ENCODE data around the gene ALOXE3. TPM values are rescaled to one million over a fixed set of nuclear protein-coding genes. Genes with fewer than 3 reads are reported as not detected.
A peak's percentile ranks its signal among the peaks of the same experiment; 100 is the strongest.
"Not testable (repeated sequence)": the region's sequence is repeated elsewhere in the genome, so short reads cannot be mapped to it uniquely, and the experiment has no call there.

The ALOXE3 gene
- total RNA-seq, 1 donor from 2014 or later: not detected

GRCh38 chr17:8122422-8122923 lies 4.2 kb upstream of the ALOXE3 start:
- DNase-seq (ENCODE audit: low read depth in 2 of 2): peak in 1 of 2 donors; percentile 44

GRCh38 chr17:8121681-8122421 lies 3.5 kb upstream of the ALOXE3 start:
- peak; percentile 72 to 76 for DNase-seq (ENCODE audit: low read depth in 2 of 2)

DNA sequence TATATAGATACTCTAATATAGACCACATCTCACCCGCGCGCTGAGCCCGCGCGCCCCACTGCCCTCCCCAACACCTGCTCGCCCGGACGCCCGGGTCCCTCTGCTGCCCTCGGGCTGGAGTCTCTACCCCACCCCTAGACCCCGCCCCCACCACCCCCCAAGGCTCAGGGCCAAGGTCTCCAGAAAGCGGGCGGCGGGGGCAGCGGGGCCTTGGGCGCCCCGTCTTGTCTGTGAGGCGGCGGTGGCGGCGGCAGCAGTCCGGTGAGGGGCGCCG lies 3.0 kb upstream of the ALOXE3 start:
- DNase-seq (ENCODE audit: low read depth in 2 of 2): no peak

GRCh38 chr17:8120520-8121406 lies 2.4 kb upstream of the ALOXE3 start:
- peak; percentile 70 to 76 for DNase-seq (ENCODE audit: low read depth in 2 of 2)

DNA sequence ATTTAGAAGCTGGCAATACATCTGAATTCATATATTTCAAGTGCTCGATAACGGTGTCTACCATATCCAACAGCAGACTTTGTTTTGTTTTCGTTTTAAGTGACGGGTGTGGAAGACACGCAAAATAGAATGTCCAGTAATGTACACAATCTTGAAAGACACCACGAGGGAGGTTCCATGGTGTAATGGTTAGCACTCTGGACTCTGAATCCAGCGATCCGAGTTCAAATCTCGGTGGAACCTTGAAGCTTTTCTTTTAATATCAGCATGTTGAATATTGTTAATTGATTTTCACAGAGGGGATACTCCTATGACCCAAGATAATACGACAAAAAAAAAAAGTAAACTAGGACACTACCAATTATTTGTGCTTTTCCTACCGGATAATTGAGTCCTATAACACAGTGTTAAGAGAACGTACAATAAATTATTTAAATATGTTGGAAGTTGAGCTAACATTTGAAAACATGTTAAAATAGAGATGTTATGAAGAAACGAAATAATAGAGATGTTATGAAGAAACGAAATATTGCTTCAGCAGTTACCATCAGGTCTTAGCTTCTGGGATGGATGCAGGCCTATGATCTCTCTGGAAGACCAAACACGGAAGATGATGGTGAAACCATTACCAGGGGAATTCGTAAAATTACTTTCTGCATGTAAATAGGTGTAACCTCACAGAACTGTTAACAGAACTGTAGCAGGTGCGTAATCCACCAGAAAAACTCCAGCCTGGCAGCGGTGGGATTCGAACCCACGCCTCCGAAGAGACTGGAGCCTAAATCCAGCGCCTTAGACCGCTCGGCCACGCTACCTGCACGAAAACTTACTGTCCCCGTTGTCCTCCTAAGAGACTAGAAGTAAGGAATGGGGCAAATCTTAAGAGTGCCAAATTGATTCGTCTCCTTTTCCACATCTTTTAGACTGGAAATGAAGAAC lies 1.5 kb upstream of the ALOXE3 start:
- DNase-seq (ENCODE audit: low read depth in 2 of 2): peak; percentile 94 to 95

- DNase-seq (ENCODE audit: low read depth in 2 of 2): peak; percentile 78 to 85
Observed at GRCh38 chr17:8118769-8119580, 661 bp upstream of the ALOXE3 start.

DNA sequence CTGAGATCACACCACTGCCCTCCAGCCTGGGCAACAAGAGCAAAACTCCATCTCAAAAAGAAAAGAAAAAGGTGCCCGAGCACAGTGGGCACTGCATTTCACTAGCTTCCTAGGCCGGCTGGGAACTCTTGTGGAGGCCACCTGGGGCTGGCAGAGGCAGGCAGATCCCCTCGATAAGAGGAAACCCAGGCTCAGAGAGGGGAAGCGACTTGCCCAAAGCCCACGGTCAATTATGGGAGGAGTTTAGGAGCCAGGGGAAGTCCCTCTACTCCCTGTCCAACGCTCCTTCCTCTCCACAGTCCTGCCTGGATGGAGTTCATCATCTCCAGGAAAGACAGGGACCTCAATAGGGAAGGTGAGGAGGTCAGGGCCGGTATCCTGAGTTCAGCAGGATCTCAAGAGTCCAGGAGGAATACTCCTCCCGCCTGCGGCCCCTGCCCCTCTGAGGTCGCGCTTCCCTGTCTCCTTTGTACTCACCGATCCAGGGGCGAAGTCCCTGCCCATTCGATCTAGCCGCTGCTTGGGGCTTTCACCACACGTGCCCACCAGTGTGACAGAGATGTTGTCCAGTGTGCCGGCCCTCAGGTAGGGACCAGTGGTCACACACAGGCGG lies 841 bp downstream of the ALOXE3 start:
- no peak for DNase-seq (ENCODE audit: low read depth in 2 of 2)

DNA sequence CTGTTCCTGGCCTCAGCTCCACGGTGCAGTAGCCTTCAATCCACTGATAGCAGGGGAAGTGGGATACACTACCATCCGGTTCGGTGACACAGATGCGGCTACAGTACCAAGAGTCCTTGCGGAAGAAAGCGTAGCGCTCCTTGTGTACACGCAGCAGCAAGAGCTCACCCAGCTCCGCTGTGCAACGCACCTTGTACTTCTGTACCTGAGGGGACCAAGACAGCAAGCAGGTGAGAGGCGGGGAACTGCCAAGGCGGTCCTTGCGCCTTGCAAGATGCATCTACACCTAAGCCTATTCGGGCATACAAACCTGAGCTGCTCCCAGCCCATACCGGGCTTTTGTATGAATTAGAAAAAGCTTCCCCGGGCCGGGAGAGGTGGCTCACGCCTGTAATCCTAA lies 1.5 kb downstream of the ALOXE3 start:
- DNase-seq (ENCODE audit: low read depth in 2 of 2): no peak

GRCh38 chr17:8110907-8111306 lies 7.4 kb downstream of the ALOXE3 start:
- no peak for DNase-seq (ENCODE audit: low read depth in 2 of 2)

DNA sequence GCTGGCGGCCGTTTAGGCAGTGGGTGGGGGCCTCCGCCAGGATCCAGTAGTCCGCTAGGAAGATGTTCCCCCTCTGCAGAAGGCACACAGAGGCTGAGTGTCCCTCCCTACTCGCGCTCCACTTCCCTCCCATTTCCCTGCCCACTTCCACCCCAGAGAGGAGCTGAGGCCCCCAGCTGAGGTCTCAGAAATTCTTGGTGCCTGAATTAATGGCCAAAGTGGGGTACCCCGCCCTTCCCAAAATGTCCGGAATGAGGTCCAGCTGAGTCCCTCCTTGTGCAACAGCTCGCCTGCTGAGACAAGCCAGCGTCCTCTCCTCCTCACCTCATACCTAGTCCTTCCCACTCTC lies 7.9 kb downstream of the ALOXE3 start:
- no peak for DNase-seq (ENCODE audit: low read depth in 2 of 2)

- DNase-seq (ENCODE audit: low read depth in 2 of 2): peak; percentile 35 to 67
Observed at GRCh38 chr17:8109661-8110455, 8.5 kb downstream of the ALOXE3 start.

- DNase-seq (ENCODE audit: low read depth in 2 of 2): no peak
Observed at GRCh38 chr17:8108972-8109660, 9.2 kb downstream of the ALOXE3 start.

GRCh38 chr17:8106980-8107379 lies 11.3 kb downstream of the ALOXE3 start:
- not testable (repeated sequence) for DNase-seq (ENCODE audit: low read depth in 2 of 2)

DNA sequence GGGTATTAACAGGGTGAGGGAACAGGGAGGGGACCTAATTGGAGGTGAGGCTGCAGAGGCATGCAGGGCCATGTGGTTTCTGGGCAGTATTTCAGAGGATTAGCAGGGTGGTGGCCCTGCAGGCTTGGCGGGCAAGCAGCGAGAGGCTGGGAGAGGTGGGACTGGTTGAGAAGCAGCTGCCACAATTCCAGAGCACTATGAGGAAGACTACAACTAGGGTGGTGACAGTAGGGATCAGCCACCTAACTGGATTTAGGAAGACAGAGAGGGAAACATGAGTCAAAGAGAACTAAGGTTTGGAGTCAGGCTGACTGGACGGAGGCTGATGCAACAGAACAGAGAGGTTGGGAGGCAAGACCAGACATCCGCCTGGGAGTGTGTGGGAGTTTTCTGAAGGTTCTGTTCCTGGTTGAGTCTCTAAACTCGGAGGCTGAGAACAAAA lies 12.3 kb downstream of the ALOXE3 start:
- no peak for DNase-seq (ENCODE audit: low read depth in 2 of 2)

- no peak for DNase-seq (ENCODE audit: low read depth in 2 of 2)
Observed at GRCh38 chr17:8104911-8105310, 13.4 kb downstream of the ALOXE3 start.

GRCh38 chr17:8103549-8103948 lies 14.8 kb downstream of the ALOXE3 start:
- peak in 1 of 2 donors; percentile 35 for DNase-seq (ENCODE audit: low read depth in 2 of 2)

- DNase-seq (ENCODE audit: low read depth in 2 of 2): no peak
Observed at GRCh38 chr17:8101721-8102120, 16.6 kb downstream of the ALOXE3 start.

GRCh38 chr17:8100763-8101162 lies 17.6 kb downstream of the ALOXE3 start:
- no peak for DNase-seq (ENCODE audit: low read depth in 2 of 2)

DNA sequence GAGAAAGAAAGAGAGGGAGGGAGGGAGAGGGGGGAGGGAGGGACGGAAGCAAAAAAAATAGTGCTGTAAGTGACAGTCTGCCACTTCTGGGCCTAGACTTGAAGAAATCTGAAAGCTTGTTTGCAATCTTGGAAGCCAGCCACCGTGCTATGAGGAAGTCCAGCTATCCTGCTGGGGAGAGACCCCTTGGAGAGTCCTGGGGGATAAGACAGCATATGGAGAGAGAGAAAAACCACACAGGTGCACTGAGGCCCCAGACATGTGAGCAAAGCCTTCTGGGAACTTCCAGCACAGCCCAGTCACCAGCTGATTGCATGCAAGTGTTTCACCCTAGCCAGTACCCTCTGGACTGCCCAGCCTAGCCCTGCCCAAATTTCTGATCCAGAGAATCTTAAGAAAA lies 18.2 kb downstream of the ALOXE3 start:
- no peak for DNase-seq (ENCODE audit: low read depth in 2 of 2)
